Measurements from ENCODE around the gene UBA7.

DNA sequence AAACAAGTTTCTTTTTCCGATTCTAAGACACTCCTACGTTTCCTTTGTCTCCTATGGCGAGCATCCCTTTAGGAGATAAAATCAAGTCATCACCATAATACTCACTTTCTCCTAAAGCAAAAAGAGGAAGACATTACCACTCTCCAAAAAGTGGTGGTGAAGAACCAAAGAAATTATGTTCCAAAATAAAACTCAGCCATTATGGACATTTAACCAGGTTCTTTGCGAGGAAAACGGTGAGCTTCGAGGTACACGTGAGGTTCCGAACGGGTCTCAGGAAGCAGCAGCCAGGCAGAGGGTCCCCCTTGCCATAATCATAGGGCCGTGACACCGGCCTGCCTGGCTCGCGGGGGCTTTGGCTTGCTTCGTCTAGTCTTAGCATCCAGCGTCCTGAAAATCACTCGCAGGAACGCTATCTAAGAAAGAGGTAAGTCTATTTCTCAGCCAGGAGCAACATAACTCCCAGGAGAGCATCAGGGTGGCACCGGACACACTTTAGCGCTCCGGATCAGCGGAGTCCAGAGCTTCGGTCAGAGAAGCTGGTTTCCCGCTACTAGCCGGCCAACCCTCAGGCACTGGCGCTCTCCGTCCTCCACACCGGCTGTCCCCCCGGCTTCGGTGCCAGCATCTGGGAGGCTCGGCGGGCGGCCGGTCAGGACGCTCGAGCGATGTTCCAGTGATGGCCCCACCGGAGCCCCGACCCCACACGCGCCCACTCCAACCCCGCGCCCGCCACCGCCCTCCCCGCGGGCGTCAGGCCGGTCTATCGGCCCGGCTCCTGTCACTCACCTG, 28.0 kb downstream of the UBA7 start:
- TF ChIP-seq EZH2 (IDR thresholded peaks at IDR 0.05; ENCODE audit: insufficient read depth, poor library complexity, severe bottlenecking), result no peak
- no peak for TF ChIP-seq EZH2phosphoT487 (IDR thresholded peaks at IDR 0.05; ENCODE audit: insufficient read depth, low read depth)
